Islet of Langerhans (tissue), 1 donor: ENCODE data around the gene PMM1.
A peak's percentile ranks its signal among the peaks of the same experiment; 100 is the strongest.
"Not testable (repeated sequence)": the region's sequence is repeated elsewhere in the genome, so short reads cannot be mapped to it uniquely, and the experiment has no call there.

Source experiments
- FAIRE-seq: peaks from one replicate; lab custom pipeline; 2011; peaks lifted over from hg19 to GRCh38; lab: Jason Lieb, UNC

Gene PMM1

DNA sequence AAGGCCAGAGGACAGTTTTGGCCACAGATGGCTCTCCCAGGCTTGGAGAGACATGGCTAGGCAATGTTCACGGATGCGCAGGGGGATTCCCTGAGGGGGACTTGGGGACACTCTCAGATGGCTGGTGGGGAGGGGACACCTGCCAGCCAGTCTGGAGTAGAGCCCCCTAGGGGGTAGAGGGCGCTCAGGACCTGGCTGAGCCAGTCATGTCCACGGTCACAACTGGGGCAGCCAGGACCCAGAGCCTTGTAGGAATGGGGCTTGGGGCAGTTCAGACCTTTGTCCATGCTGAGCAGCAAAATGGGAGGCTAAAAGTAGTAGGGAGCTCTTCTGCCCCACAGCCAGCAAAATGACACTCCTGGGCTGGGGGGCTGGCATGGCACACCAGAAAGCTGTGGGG, 27.2 kb downstream of the PMM1 start:
- FAIRE-seq, result no peak

DNA sequence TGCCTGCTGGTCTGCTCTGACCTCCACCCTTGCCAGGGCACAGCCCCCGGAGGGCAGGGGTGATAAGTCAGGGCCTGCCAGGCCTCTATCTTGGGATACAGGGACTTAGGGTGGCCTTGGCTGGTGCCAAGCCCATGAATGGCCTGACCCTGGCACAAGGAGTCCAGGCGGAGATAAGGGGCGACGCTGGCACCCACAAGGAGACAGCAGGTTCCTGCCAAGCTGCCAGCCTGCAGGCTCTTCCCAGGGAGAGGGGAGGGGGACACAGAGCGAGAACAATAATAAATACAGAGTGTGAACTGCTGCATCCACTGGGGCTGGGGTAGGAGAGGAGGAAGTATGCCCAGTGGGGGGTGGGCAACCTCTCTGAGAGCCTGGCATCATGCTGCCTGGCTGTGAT, 27.9 kb downstream of the PMM1 start:
- FAIRE-seq, result no peak

DNA sequence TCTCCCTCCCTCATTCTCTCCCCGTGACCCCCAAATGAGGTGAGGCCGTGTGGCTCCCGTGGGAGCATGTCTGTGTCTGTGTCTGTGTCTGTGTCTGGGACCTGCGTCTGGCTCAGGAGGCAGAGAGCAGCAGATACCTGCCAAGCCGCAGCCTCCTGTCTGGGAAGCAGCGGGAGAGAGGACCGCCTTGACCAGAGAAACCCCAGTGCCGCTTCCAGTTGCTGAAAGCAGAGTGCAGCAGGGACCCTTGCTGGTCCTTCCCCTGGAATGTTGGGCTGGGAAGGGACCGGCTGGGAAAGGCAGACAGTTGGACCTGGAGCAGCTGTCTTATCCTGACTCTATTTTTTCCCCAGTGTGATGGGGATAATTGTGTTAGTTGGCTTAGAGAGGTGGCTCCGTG, 28.3 kb downstream of the PMM1 start:
- FAIRE-seq, result no peak

DNA sequence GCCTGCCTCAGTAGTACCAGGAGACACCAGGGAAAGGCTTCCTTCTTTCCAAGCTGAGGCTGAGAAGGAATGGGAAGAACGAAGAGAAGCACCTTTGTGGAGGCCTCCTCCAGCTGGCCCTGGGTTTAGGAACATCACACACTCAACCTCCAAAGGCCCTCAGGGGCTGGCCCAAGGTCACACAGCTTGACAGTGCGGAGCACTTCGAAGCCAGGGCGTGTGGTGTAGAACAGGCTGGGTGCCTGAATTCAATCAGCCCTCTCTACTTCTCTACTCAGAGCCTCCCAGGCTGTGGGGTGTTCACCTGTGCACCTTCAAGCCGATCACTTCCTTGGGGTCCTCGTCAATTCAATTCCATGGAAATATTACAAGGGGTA, 29.6 kb downstream of the PMM1 start:
- no peak for FAIRE-seq

DNA sequence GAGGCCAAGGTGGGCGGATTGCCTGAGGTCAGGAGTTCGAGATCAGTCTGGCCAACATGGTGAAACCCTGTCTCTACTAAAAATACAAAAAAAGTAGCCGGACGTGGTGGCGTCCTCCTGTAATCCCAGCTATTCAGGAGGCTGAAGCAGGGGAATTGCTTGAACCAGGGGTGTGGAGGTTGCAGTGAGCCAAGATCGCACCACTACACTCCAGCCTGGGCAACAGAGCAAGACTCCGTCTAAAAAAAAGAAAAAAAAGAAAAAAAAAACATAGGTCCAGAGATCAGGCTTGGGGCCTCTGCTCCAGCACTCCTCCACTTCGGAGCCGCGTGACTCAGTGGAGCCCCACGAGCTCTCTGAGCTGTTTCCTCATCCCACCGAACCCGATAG, 31.4 kb downstream of the PMM1 start:
- not testable (repeated sequence) for FAIRE-seq

DNA sequence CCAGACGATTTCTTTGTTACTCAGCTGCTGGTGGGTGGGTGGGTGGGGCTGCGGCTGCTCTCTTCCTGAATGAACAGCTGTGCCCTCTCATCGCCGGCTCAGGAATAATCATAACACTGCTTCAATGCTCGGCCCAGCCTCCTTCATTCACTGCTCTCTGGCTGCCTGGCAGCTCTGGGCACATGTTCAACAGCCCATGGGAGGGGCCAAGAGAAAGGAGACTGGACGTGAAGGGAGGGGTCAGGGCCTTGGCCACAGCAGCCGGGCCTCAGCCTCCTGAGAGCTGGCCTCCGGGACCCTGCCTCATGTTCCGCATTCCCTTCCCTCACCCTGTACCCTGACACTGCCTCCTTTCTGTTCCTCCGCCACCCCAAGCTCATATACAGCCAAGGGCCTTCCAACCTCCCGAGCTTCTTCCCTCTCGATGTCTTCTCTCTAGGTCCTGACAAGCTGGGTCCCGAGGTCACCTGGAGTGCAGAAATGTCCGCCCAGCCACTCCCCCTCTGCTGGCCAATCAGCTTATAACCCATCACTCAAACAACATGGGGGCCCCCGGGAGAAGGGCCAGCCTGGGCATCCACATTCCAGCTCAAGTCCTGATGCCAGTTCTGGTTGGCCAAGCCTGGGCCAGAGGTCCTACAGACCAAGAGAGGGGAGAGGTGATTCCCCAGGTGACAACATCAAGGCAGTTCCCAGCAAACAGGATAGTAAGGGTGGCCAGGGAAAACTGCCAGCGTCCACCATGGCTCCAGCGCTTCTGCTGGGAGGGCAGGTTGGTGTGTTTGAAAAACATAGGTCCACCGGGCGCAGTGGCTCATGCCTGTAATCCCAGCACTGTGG, 32.0 kb downstream of the PMM1 start:
- FAIRE-seq, result no peak

DNA sequence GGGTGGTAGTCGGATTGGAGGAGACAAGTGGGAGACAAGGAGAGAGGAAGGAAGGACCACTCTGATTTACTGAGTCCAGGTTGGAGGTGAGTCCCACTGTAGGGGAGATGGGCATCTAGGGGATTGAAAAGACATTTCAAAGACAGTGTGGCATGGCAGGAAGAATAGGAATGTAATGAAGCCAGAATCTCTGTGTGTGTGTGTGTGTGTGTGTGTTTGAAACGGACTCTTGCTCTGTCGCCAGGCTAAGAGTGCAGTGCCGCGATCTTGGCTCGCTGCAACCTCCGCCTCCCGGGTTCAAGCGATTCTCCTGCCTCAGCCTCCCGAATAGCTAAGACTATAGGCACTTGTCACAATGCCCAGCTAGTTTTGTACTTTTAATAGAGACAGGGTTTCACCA, 33.1 kb downstream of the PMM1 start:
- no peak for FAIRE-seq

DNA sequence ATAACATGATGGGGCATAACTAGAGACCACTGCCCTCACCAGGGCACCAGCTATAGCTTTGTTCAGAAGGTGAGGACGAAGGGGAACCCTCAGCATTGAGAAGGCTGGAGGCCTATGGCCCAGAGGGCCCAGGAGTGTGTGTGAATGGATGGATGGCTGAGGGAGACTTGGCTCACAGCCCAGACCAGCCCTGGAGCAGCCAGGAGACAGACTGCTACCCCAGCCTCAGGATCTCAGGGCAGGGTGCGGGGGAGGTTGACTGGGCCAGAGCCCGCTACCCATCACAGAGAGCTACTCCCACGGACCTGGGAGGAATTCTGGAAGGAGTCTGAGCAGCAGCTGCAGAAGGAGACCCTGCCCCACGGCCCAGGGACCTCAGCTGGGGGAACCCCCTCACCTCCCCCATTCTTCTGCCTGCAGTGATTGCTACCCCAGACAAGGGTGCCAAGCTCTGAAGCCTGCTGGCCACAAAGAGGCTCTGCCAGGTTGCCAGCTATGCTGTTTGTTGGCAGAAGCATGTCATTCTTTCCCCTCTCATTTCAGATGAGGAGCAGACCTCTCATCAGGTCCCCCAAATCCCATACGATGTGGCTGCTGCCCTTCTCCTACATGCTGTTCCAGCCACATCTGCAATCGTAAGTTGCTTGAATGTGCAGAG, 34.2 kb downstream of the PMM1 start:
- FAIRE-seq, result no peak

DNA sequence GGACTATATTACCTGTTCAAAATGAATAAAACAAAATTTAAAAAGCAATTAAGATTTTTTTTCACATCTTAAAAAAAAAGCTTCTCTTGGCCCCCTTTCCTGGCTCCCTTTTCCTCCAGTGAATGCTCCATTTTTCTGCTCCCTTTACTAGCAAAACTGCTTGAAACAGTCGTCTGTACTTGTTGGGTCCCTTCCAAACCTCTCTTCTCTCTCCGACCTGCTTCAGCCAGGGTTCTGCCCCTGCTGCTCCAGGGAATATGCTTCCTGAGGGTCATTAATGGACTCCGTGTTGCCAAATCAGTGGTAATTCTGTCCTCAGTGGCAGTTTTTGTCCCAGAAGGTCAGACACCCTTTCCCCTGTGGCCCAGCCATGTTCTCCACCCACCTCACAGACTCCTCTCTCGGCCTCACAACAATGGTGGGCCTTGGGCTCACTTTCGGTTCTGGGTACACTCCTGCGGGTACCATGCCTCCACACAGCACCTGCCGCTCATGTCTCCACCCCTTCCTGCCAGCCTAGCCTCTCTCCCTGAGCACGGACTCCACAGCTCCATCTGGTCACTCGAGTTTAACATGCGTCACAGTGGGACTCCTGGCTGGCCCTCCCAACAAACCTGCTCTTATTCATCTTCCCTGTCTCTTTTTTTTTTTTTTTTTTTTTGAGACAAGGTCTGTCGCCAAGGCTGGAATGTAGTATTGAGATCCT, 37.6 kb downstream of the PMM1 start:
- no peak for FAIRE-seq

DNA sequence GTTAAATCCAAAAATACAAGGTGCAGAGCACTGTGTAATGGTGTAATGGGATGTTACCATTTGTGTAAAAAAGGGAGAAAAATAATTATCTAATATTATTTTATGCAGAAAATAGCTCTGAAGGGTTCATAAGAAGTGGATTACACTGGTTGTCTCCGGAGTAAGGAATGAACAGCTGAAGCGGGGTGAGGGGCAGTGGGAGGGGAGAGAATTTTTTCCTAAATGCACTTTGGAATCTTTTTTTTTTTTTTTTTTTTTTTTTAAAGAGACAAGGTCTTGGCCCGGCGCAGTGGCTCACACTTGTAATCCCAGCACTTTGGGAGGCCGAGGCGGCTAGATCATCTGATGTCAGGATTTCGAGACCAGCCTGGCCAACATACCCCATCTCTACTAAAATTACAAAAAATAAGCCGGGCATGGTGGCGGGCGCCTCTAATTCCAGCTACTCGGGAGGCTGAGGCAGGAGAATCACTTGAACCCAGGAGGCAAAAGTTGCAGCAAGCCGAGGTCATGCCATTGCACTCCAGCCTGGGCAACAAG, 38.6 kb downstream of the PMM1 start:
- no peak for FAIRE-seq

DNA sequence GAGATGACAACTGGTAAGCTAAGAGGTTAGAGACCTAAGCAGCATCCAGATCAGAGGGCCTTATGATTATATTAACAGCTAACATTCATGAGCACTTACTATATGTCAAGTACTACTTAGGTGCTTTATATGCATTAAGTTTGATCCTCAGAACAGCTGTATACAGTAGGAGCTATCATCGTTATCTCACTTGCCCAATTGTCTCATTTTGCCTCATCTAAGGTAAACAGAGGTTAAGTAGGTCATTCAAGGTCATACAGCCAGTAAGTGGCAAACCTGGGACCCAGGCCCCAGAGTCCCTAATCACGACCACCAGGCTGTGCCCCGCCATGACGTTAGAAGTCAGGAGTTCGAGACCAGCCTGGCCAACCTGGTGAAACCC, 40.8 kb downstream of the PMM1 start:
- no peak for FAIRE-seq

DNA sequence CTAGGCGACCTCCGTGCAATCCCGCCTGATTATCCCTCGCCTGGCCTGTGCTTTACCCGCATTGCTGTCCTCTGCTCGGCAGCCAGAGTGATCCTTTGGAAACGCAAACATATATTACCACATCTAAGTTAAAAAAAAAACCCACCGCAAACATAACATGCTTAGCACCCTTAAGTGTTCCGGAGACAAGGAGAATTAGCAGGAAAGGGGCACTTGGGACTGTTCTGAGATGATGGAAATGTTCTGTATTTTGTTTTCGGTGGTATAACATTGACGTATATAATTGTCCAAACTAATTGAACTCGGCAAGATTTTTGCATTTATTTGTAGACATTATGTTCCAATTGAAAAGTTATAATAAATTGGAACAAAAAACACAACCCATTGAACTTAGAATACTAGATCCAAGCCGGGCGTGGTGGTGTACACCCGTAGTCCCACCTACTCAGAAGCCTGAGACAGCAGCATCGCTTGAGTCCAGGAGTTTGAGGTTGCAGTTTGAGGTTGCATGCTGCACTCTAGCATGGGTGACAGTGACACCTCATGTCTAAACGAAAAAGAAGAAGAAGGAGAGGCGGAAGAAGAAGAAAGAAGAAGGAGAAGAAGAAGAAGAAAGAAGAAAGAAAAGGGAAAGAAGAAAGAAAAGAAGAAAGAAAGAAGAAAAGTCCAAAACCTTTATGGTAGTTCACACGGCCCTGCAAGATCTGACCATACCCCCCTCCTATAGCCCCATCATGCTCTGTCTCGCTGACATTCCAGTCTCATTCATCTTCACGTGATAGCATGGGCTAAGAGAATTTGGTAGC, 44.8 kb downstream of the PMM1 start:
- FAIRE-seq, result peak; percentile 94

DNA sequence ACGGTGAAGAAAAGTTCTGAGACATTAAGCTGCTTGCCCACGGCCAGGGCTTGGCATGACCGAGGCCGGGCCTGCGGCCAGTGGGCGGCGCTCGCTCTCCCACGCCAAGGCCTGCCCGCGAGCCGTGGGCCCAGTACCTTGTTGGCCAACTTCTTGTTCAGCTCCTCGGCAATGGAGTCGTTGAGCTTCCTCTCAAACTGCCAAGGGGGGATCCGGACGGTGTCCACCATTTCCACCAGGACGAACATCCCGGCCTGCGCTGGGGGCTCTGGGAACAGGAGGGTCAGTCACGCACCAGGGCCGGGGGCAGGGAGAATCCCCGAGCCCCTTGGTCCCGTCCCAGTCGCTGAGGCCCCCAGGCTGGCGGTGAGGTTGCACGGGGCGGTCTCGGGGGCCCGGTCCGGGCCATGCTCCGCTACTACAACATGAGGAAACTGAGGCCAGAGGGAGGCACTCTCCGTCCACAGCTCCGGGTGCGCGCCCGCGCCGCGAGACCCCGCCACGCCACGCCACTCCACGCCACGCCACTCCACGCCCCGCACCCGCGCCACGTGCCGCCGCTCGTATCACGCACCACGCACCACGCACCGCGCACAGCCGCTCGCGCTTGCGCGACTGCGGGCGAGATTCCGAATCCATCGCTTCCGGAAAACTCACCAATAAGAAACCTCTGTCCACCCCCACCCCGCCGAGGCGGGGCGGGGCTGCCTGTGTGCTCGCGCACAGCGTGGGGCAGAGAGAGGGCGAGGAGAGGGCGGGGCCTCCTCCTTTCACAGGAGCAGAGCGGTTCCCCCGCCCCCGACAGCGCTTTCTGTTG, 45.6 kb downstream of the PMM1 start, which contains the start of gene POLR3H:
TSS of gene POLR3H (minus strand) at position 617 of the 817 bp plus-strand sequence. CDS start at position 248, 369 bp downstream.
- no peak for FAIRE-seq

DNA sequence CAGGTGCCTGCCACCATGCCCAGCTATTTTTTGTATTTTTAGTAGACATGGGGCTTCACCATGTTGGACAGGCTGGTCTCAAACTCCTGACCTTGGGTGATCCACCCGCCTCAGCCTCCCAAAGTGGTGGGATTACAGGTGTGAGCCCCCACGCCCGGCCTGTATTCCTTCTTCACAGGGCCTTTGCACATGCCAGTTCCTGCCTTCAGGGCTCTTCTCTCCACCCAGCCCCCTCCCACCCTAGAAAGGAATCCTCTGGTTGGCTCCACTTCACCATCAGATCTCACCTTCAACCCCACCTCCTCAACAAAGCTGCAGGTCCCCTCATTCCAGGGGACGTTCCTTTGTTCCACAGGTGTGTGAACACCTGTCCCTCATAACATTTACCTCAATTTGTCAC, 47.4 kb downstream of the PMM1 start:
- no peak for FAIRE-seq

DNA sequence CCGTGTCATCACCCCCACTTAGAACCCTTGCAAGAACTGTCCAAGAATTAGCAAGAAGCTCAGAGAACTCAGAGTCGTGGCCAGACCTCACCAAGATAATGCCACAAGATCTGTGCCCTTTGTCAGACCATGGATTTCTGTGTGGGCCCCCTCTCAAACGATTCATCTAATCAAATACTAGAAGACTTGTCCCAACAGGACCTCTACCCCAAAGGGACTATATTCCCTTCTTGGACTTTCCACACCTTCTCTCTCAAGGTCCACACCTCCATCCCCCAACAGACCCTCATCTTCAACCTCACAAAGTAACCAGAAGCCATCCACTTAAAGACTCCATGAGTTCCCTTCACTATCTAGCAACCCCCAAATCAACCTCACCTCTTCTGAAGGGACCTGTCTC, 48.2 kb downstream of the PMM1 start:
- no peak for FAIRE-seq

DNA sequence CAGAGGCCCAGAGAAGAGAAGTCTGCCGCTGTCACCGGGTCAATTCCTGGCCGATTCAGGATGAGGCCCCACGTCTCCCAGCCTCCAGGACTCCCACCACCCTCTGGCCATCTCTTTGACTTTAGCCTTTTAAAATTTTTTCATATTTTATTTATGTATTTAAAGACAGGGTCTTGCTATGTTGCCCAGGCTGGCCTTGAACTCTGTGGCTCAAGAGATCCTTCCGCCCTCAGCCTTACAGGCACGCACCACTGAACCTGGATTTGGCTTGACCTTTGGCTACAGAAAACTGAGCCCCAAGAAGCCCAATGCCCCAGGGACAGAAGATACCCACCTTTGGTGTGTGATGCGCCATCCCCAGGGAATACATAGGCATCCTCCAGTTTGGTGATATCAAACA, 49.3 kb downstream of the PMM1 start:
- no peak for FAIRE-seq

DNA sequence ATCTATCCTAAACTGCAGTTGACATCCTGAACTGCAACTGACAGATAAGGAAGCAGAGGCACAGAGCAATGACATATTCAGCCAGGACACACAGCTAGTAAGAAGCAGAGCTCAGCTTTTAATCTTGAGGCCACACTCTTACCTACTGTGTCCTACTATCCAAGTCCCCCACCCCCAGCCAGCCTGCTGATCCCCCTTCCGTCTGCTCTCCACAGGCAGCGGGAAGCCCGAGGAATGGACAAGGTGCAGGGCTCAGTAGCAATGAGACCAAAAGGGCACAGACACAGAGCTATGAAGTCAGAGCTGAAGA, 49.7 kb downstream of the PMM1 start:
- no peak for FAIRE-seq

DNA sequence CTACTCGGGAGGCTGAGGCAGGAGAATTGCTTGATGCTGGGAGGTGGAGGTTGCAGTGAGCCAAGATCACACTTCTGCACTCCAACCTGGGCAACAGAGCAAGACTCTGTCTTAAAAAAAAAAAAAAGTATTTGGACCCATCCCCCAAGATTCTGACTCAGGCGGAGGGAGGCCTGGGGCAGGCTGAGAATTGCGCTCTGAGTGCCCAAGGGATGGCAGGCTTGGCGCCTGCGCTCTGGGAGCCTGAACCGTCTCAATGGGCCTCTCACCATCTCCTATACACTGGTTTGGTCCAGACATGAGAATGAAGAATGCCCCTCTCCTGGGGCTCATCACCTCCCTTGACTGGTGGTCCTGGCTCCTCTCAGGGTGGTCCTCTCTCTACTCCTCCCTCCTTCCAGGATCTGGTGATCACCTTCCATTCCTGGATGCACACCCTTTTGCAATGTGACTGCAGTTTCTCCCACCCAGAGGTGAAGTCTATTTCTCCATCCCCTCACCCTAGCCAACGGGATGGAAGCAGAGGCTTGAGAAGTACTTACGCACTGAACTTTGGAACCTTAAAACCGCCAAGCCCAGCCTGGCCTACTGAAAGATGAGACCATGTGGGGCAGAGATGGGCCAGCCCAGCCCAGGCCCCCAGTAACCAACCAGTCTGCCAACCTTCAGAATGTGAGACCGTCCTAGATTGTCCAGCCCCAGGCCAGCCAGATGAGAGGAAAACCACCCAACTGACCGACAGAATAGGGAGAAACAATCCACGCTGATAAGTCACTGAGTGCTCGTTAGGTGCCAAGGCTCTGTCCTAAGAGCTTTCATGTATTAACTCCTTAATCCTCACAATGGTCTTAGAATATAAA, 50.3 kb downstream of the PMM1 start:
- FAIRE-seq, result no peak

DNA sequence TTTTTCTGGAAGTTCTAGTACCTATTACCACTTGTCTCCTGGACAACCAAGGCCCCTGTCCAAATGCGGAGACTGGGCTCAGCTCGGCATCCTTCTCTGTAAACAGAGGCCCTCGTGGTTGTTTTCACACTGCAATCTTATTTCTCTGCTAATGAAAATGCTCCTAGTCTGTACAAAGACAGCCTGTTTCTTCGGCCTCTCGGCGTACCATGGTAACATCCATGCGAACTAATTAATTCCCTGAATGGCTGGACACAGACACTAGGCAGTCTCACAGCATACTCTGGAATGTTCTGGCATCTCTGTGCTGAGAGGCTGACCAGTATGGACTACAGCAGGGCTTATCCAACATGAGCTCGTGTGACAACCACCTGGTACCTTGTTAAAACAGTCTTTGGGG, 51.1 kb downstream of the PMM1 start:
- FAIRE-seq, result no peak

DNA sequence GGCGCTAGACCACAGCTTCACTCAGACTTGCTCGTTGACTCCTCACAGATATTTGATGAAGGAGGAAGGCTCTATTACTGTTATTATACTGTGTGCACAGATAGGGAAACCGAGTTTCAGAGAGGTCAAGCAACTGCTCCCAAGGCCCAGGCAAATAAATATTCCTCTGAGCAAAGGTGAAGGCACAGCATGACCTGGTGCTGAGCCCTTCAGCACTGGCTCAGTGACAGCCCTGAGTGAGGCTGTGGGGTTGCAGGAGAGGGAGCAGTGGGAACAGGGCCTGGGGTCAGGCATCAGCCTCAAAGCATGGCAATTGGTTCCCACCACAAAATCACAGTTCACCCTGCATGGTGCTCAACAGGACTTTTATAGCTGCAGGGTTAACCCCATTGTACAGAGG, 52.4 kb downstream of the PMM1 start:
- no peak for FAIRE-seq

DNA sequence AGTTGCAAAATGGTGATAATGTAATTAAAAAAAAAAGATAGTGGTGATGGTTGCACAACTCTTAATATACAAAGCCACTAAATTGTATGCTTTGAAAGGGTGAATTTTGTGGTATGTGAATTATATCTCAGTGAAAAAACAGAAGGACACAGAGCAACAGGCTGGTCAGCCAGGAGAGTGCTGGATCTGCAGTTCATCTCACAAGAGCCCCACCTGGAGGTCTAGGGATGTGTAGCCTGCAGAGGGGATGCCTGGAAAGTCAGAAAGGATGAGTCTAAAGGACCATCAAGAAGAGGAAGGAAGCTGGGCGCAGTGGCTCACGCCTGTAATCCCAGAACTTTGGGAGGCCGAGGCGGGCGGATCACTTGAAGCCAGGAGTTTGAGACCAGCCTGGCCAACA, 54.4 kb downstream of the PMM1 start:
- FAIRE-seq, result no peak
